WERI-Rb-1 (cell line): ENCODE data around the gene CXorf66.

Source experiments
- DNase-seq: peaks from one replicate; pipeline ENCODE4 v3.0.0-alpha.2; 2020
- H3K27ac ChIP-seq: fragments of 250-450 bp; sonication (Bioruptor Pico); 2 replicates; pipeline ENCODE4 v1.5.1; 2020; ENCODE audit warnings: mild to moderate bottlenecking, moderate library complexity
- H3K27me3 ChIP-seq: fragments of 250-450 bp; sonication (Bioruptor Pico); 2 replicates; pipeline ENCODE4 v1.5.1; 2021; ENCODE audit warnings: mild to moderate bottlenecking, low read depth, moderate library complexity; ENCODE audit not compliant: insufficient read depth, severe bottlenecking
- H3K36me3 ChIP-seq: fragments of 250-450 bp; sonication (Bioruptor Pico); 2 replicates; pipeline ENCODE4 v1.5.1; 2020; ENCODE audit warnings: mild to moderate bottlenecking, moderate library complexity
- H3K4me3 ChIP-seq: 2 replicates; pipeline ENCODE4 v1.5.1; 2011; ENCODE audit warnings: low read depth, mild to moderate bottlenecking, control low read depth, low read length
- H3K9me3 ChIP-seq: fragments of 250-450 bp; sonication (Bioruptor Pico); 2 replicates; pipeline ENCODE4 v1.5.1; 2021; ENCODE audit warnings: mild to moderate bottlenecking, moderate library complexity; ENCODE audit not compliant: severe bottlenecking
- TF ChIP-seq, protein P1 (sequence below): IDR thresholded peaks from 2 replicates; pipeline ENCODE4 v1.5.1; 2011; ENCODE audit warnings: low read depth, mild to moderate bottlenecking, control low read depth, inconsistent platforms, low read length

CXorf66 gene, protein sequence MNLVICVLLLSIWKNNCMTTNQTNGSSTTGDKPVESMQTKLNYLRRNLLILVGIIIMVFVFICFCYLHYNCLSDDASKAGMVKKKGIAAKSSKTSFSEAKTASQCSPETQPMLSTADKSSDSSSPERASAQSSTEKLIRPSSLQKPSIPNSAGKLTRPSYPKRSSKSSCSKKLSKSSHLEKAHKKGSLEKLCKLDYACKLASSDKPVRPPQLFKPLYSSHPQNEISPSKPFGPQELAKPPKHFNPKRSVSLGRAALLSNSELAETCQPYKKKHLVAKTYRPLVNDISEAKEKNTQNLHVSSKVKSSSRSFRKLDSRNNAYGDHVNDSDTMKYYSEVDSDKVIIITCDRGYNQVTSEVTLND

DNA sequence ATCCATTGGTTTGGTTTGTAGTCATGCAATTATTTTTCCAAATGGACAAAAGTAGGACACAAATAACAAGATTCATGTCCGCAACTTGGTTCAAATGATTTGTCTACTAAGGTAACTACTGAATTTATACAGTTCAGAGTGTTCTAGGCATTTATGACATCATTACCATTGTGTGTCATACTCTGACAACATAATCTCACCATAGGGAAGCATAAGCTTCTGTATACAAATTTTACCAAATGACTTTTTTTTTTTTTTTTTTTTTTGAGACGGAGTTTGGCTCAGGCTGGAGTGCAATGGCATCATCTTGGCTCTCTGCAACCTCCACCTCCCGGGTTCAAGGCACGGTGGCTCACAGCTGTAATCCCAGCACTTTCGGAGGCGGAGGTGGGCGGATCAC lies at the start of gene CXorf66:
CXorf66 (minus strand) TSS at position 101 of the 400 bp plus-strand sequence; CDS start at position 76, 25 bp downstream.
- no peaks in the 10 kb centered on the region for H3K36me3 ChIP-seq
- no peaks in the 10 kb centered on the region for H3K27me3 ChIP-seq
- no peaks in the 10 kb centered on the region for H3K9me3 ChIP-seq
- H3K27ac ChIP-seq, result no peak within 1 kb of the TSS
- no peak within 1 kb of the TSS for H3K4me3 ChIP-seq
- DNase-seq, result no peak
- TF ChIP-seq, protein P1, sequence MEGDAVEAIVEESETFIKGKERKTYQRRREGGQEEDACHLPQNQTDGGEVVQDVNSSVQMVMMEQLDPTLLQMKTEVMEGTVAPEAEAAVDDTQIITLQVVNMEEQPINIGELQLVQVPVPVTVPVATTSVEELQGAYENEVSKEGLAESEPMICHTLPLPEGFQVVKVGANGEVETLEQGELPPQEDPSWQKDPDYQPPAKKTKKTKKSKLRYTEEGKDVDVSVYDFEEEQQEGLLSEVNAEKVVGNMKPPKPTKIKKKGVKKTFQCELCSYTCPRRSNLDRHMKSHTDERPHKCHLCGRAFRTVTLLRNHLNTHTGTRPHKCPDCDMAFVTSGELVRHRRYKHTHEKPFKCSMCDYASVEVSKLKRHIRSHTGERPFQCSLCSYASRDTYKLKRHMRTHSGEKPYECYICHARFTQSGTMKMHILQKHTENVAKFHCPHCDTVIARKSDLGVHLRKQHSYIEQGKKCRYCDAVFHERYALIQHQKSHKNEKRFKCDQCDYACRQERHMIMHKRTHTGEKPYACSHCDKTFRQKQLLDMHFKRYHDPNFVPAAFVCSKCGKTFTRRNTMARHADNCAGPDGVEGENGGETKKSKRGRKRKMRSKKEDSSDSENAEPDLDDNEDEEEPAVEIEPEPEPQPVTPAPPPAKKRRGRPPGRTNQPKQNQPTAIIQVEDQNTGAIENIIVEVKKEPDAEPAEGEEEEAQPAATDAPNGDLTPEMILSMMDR, result no peak

DNA sequence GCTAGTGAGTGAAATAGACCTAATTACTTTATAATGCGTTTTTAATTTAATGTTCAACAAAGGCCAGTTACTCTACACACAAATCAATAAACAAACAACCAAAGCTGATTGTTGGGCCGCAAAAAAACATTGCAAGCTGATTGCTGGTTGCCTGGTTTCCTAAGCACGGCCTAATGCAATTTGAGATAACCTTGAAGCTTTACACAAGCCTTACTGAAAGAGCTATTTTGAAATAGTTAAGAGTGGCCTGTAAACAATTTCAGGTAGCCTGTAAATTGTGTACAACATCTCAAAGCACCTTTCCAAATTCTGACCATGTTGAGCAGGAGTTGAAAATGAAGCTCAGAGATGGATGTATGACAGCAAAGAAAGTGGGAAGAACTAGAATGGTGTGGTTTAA lies 17.5 kb upstream of the CXorf66 start:
- DNase-seq, result no peak
- Histone ChIP-seq H3K36me3 (no peaks in the 10 kb centered on the region), H3K27ac (no peak overlapping the region), H3K4me3 (no peak overlapping the region), H3K27me3 (peaks cover 38% of the 10 kb centered on the region), H3K9me3 (no peaks in the 10 kb centered on the region)
- TF ChIP-seq, protein P1, result no peak

DNA sequence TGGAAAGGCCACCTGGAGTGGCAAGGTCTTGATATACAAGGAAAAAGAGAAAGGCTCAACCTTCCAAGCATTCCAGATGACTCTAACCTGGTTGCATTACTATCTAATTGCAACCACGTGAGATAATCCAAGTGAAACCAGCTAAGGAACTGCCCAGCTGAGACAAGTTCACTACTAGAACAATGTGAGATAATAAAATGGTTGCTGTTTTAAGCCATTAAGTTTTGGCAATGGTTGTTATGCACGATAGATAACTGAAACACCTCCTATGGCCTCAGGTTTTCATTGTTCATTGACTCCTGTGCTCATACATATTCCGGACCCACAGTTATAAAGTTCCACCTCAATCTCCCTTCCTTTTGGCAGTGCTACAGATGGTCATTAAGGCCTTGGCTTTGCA lies 9.2 kb upstream of the CXorf66 start:
- Histone ChIP-seq H3K27ac (no peak overlapping the region), H3K4me3 (no peak overlapping the region), H3K36me3 (no peaks in the 10 kb centered on the region), H3K27me3 (peaks cover 31% of the 10 kb centered on the region), H3K9me3 (no peaks in the 10 kb centered on the region)
- DNase-seq, result no peak
- TF ChIP-seq, protein P1, result no peak

DNA sequence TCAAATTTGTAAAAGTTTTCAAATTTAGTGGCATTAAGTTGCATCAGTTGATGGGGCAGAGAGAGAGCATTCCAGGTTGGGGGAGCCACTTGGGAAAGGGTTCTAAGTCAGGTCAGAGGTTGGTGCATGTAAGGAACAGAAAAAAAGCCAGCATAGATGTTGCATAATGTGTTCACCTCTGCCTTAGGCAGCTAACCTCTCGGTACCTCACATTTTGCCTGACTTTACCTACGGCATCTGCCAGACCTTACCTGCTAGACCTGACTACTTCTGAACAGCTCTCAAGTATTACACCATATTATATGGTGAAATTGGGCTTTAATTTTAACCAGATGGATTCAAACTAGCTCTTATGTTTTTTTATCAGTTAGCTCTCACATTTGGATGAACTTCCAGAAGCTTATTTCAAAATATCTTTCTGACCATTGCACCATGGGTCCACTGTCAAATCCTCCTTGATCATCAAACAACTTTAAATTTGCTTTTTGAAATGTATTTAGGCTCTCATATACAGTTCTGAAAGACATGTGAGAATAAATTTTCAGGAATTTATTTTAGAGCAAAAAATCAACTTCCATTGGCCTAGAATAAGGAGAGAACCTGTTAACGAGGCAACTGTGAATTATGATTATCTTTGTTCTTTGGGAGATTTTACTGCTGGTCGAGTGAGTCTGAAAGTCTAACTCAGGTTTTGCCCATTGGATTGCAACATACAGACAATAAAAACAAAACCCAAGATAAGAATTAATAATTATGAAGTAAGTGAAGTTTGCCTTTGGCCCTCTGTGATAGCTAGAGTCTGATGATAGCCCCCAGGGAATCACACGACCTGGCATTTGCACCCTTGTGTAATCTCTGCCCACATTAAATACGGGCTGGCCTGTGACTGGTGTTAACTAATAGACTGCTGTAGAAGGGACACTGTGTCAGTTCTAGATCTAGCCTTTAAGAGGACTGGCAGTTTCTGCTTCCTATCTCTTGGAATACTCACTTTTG lies 7.6 kb upstream of the CXorf66 start:
- no peak overlapping the region for H3K27ac ChIP-seq
- TF ChIP-seq, protein P1, result no peak
- no peak overlapping the region for H3K4me3 ChIP-seq
- H3K27me3 ChIP-seq, result peaks cover 27% of the 10 kb centered on the region
- H3K36me3 ChIP-seq, result no peaks in the 10 kb centered on the region
- no peak for DNase-seq
- H3K9me3 ChIP-seq, result no peaks in the 10 kb centered on the region

DNA sequence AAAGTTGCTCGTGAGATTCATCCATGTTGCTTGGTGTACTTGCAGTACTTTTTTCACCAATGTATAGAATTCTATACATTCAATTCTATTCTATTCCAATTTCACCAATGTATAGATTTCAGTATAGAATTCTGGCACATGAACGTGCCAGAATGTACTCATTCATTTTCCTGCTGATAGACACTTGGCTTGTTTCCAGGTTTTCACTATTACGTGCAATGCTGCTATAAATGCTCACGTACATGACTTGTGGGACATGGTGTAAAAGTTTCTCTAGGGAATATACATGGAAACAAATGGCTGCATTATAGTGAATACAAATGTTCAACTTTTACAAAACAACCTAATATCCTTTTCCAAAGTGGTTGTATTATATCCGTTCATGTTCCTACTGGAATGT lies 6.8 kb upstream of the CXorf66 start:
- Histone ChIP-seq H3K27me3 (peaks cover 27% of the 10 kb centered on the region), H3K36me3 (no peaks in the 10 kb centered on the region), H3K9me3 (no peaks in the 10 kb centered on the region), H3K27ac (no peak overlapping the region), H3K4me3 (no peak overlapping the region)
- no peak for DNase-seq
- TF ChIP-seq, protein P1, result no peak
